Activated CD8-positive, alpha-beta memory T cell treated with anti-CD3 and anti-CD28 coated beads, Interleukin-2, amount 50 U/mL, for 48 hours (primary cell): ENCODE measurements around the gene SLCO3A1.
"Not testable (repeated sequence)": the region's sequence is repeated elsewhere in the genome, so short reads cannot be mapped to it uniquely, and the experiment has no call there.

Source experiments
- DNase-seq: peaks from one replicate; pipeline ENCODE4 v3.0.0-alpha.2; 2020

Gene SLCO3A1

GRCh38 chr15:91942720-91943394 lies 89.3 kb downstream of the SLCO3A1 start:
- DNase-seq: no peak

GRCh38 chr15:91944331-91944730 lies 90.8 kb downstream of the SLCO3A1 start:
- DNase-seq: no peak

- no peak for DNase-seq
Measured at GRCh38 chr15:91945385-91945784, 91.9 kb downstream of the SLCO3A1 start.

GRCh38 chr15:91946075-91946474 lies 92.6 kb downstream of the SLCO3A1 start:
- no peak for DNase-seq

- no peak for DNase-seq
Measured at GRCh38 chr15:91946581-91947292, 93.2 kb downstream of the SLCO3A1 start.

GRCh38 chr15:91947293-91947679 lies 93.8 kb downstream of the SLCO3A1 start:
- no peak for DNase-seq

- no peak for DNase-seq
Measured at GRCh38 chr15:91947683-91948608, 94.4 kb downstream of the SLCO3A1 start.

GRCh38 chr15:91949361-91949760 lies 95.9 kb downstream of the SLCO3A1 start:
- no peak for DNase-seq

- DNase-seq: no peak
Measured at GRCh38 chr15:91950054-91950453, 96.5 kb downstream of the SLCO3A1 start.

GRCh38 chr15:91950631-91951329 lies 97.3 kb downstream of the SLCO3A1 start:
- no peak for DNase-seq

- no peak for DNase-seq
Measured at GRCh38 chr15:91952216-91952615, 98.7 kb downstream of the SLCO3A1 start.

GRCh38 chr15:91953432-91953831 lies 99.9 kb downstream of the SLCO3A1 start:
- DNase-seq: no peak

- no peak for DNase-seq
Measured at GRCh38 chr15:91954292-91954691, 100.8 kb downstream of the SLCO3A1 start.

GRCh38 chr15:91956026-91956723 lies 102.7 kb downstream of the SLCO3A1 start:
- DNase-seq: no peak

- no peak for DNase-seq
Measured at GRCh38 chr15:91961357-91961756, 107.8 kb downstream of the SLCO3A1 start.

- not testable (repeated sequence) for DNase-seq
Measured at GRCh38 chr15:91963747-91964146, 110.2 kb downstream of the SLCO3A1 start.

GRCh38 chr15:91965501-91966193 lies 112.1 kb downstream of the SLCO3A1 start:
- no peak for DNase-seq

GRCh38 chr15:91966194-91966552 lies 112.7 kb downstream of the SLCO3A1 start:
- no peak for DNase-seq

GRCh38 chr15:91967935-91968606 lies 114.6 kb downstream of the SLCO3A1 start:
- DNase-seq: no peak

- DNase-seq: no peak
Measured at GRCh38 chr15:91968610-91969009, 115.1 kb downstream of the SLCO3A1 start.

- no peak for DNase-seq
Measured at GRCh38 chr15:91970142-91970541, 116.6 kb downstream of the SLCO3A1 start.
